GM19463 (cell line): ENCODE results near the gene LRRC4C.

Experiments
- ATAC-seq: cut with Tn5 transposase; IDR thresholded peaks from one replicate; pipeline ENCODE4 v1.9.1; 2021; ENCODE audit warnings: mild to moderate bottlenecking, moderate library complexity; ENCODE audit not compliant: unreplicated experiment

Gene LRRC4C

DNA sequence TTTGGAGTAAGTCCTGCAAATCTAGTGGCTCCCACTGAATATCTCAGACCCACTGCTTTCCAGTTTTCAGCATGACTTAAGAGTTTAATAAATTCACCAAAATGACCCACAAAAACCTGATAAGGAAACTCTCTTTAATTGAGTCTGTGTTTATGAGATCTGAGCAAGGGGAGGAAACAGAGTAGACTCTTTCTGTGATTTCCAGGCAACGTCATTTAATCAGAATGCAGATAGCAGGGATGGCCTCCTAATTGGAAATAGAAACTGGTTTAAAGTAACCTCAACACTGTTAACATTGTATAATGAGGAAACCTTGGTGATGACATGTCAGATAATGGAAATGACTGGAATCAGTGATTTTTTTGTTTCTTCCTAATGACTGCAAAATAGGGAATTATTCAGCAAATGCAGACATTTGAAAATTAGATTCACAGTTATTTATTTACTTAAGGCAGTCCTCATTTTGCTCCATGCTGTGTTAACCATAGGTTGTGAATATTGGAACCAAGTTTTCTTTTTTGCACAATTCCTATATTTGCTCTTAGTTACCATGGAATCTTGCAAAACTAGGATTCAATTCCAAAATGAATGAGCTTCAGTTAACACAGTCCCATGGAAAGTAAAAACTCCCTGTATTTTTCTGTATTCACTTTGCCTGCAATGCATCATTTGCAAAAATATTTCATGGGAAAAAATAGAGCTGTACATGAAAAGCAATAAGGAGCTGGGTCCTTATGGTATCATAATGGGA, 1324.5 kb downstream of the LRRC4C start:
- ATAC-seq, result no peak

DNA sequence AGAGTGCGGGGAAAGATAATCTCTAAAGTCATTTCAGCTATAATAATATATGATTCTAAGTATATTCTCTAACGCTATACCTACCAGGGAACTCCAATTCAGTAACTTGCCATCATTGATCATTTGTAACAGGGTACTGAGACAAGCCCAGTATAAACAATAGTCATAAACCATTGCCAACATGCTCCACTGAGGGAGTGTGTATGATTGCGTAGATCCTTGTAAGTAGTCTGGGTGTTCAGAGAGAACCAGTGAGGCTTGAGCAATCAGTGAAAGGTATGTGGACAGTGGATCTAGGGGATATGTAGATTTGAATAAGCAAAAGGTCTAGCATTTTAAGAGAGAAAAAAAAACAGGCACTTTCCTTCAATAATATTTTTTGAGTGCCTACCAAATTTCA, 1326.0 kb downstream of the LRRC4C start:
- no peak for ATAC-seq

DNA sequence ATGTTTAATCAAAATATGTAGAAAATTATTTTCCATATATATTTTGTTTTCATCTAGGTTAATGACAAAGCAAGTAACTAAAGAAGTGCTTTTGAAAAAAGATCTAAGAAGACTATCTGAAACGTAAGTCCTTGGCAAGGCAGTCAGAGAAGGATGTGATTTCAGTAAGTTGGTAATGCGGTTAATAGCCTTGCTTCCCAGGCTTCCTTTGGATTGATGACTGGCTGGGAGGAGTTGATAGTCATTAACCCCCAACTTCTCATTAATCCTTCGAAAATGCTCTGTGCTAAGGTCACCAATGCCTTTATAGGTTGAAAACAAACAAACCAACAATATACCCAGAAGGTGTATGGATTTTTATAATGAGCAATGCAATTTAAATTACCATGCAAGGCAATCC, 1326.5 kb downstream of the LRRC4C start:
- no peak for ATAC-seq

DNA sequence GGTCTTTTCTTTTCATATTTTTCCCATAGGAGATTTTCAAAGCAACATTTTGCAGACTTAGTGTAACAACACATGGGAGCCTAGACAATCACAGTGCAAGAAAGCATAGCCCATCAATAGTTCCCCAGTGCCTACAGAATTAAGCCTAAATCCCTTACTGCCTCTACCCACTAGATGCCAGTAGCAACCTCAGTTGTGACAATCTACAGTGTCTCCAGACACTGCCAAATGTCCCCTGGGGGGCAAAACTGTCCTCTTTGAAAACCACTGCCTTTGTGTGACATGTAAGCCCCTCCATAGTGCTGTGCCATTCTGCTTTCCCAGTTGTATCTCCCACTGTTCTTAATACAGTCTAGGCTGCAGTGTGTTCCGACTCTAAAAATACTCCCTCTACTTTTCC, 1329.0 kb downstream of the LRRC4C start:
- no peak for ATAC-seq

DNA sequence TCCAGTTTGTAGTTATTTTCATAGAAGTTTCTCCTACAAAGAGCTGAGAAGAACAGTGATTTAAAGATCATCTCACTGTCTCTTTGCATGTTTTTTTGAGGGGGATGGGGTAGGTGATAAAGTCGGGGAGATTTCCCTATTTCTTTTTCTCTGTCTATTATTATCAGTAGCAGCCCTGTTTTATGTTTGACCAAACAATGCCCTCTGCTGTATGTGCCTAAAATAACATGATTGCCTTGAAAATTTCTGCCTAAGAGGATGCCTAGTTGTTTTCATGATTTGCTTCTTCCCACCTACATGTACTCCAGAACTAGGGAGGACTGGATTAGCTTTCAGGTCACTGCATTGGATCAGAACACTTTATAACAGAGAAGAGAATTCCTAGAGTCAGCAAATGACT, 1330.2 kb downstream of the LRRC4C start:
- no peak for ATAC-seq

DNA sequence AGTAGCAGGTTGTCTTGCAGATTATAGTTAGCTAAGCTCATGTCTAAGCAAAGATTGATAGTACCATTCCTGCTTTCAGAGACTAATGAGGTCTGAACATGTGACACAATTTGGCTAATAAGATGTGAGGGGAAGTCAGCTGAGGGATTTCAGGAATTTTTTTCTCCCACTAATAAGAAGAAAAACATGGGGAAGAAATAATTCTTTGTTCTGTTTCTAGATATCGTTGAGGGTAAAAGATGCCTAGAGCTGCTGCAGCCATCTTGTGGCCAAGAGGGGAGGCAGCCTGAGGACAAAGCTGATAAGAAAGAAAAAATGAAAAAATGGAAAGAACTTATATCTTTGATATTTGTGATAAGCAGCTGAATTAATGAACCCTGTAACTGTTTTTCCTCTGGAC, 1334.4 kb downstream of the LRRC4C start:
- no peak for ATAC-seq

DNA sequence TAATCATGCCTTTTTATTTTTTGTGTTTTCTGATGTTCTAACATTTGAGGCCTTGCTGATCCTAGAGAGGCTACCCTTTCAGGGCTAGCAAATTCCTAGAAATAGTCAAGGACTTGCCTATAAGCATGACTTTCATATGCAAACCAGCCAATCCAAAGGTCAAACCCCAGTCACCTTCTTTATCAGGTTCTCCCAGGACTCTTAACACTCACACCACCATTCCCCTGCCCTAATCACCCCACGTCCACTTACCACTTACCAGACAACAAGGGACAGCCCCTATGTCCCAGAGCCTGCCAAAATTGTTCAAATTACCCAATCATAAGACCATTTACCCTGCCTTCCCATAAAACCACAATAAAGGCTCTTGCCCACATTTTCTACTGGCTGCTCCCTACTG, 1339.8 kb downstream of the LRRC4C start:
- ATAC-seq, result no peak

DNA sequence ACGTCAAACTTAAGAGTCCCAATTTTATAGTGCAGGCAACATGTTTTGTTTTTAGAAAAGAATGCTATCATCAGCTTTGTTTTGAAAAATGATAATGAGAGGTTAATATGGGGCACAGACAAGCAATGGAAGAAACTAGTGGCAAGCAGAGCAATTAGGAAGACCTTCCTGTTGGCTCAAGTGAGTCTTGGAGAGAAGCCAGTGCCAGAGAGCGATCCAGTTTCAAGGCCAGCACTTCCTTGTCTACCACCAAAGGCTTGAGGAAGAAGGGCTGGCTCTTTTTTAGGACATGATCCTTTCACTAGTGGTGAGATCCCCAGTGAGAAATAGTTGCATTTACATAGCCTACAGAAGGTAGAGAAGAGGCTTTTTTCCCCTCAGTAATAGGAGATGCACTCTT, 1340.7 kb downstream of the LRRC4C start:
- no peak for ATAC-seq

DNA sequence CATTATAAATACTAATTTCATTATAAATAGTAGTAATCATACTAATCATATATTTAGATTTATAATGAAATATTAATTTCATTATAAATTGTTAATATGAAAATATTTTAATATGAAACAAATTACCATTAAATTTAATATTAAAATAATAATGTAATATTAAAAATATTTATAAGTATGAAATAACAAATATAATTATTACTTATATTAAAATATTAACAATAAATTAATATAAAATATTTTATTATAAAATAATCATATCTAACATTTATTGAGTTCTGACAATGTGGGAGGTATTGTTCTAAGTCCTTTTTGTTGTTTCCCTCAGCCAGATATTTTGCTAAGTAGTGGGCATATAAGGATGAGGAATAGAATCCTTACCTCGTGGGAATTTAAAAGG, 1341.4 kb downstream of the LRRC4C start:
- no peak for ATAC-seq

DNA sequence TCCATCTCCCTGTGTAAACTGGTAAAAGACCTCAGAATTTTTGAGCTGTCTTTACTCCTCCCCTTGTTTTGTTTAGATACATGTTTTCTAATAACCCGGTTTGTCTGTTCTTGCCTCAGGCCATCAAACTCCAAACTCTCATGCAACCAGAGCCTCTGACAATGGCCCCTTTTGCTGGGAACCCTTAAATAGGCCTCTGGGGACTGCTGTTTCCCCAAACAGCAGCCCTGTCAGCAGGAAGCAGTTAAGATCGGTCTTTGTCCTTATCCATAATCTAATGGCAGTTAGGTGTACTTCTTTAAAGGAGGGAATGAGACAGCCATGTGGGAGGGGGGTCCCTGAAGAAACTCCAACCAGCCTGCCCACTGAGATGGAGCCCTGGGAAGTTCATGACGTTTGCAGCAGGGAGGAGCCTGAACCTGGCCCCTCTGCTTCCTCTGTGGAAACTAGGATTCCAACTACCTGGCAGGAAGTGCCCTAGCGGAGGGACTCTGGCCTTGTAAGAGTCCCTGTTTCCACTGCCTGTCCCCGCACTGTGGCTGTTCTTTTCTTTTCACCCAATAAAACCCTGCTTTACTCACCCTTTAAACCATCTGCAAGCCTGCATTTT, 1354.4 kb downstream of the LRRC4C start:
- no peak for ATAC-seq

DNA sequence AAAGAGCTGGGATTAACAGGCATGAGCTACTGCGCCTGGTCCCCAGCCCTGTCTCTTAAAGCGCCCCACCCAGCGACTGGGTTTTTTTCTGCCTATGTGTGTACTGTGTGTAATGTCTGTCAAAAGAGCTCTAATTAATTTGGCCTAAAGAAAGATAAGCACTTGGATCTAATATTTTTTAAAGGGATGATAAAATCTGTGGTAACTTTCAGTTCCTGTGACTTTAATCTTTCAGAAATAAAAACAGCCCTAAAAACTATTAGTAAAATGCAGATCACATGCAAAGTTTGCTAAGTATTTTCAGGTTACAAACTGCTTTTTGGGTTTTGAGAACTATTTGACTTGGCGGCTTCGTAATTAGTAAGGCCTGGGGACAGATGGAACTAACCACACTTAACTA, 1358.7 kb downstream of the LRRC4C start:
- no peak for ATAC-seq

DNA sequence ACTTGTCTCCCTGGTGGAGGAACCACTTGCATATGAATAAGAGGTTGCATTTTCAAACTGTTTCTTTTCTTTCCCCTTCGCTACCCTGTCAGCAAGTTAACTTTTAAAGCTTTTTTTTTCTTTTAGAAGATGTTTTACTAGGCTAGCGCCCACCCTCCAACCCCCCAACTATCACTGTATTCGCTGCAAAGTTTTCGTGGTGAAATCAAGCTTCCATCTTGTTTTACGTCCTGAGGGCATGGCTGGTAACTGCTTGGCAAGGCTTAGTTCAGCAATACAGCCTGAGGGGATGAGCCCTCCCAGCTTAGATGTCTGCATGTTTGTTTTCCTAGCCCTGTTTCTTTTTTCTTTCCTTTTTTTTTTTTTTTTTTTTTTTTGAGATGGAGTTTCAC, 1359.3 kb downstream of the LRRC4C start:
- ATAC-seq, result no peak

DNA sequence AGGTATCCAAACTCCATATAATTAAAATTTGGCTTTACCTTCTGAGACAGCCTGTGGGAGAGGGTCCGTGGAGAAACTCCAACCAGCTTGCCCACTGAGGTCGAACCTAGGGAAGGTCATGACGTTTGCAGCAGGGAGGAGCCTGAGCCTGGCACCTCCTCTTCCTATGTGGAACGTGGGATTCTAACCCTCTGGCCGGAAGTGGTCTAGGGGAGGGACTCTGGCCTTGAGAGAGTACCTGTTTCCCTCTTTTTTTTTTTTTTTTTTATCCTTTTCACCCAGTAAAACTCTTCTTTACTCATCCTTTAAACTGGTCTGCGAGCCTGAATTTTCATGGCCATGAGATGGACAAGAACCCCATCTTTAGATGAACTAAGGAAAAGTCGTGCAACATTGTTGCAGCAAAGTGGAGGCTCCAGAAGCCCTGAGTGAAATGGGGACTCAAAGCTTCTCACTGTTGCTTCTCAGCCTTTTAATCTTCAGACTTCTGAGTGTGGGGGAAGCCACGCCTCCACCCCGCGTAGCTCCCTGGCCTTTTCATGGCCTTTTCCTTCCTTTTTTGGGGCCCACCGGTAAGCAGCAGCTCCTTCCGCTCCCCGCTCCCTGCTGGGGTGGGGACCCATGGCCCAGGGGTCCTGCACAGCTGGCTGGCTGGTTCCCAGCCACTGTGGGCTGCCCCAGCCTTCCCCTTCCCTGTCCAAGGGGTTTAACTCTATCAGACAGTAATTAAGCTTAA, 1359.9 kb downstream of the LRRC4C start:
- no peak for ATAC-seq

DNA sequence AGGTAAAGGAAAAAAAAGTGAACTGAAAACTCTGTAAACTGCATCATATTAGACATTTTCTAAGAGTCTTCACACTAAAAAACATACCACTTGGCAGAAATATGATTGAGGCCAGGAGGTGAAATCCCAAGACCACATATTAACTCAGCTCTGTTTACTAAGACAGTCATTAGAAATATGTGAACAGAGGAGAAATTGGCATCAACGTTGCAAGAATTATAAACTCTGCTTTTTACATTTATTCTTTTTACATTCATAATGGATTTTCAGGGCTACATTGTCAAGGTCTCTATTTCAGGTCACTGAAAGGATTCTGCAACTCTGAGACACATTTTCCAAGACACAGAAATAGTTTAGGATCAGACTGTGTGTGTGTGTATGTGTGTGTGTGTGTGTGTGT, 1364.0 kb downstream of the LRRC4C start:
- ATAC-seq, result no peak

DNA sequence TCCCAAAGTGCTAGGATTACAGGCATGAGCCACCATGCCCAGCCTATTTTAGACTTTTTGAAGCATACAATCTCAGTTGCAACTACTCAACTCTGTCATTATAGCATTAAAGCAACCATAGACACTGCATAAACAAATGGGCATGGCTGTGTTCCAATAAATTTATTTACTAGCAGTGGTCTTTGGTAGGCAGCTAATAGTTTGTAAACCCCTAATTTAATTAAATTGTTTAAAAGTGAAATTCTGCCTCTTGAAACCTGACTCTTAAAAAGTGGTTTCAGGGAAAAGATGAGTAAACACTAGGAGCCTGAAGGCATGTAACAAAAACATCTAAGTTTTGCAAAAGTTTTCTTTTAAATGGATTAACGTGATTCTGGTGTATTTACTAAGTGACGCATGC, 1364.5 kb downstream of the LRRC4C start:
- no peak for ATAC-seq

DNA sequence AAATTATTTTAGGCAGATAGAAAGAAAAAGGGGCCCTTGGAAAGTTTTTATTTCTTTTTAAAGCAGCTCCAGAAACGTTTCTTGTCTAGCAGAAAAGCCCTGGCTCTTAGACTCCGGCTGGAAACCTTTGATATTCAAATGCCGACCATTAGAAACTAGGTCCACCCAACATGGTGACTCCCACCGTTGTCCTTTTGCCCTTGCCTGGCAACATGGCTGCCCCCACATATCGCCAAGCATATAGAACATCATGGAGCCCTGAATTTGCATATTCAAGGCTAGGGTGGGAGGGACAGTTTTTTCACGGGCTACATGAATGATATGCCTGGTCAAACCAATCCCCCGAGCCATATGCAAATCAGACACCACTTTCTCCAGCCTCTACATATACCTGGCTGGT, 1379.0 kb downstream of the LRRC4C start:
- no peak for ATAC-seq
